NB4 (cell line): ENCODE data around the gene TBC1D4.

Experiments used
- MYC ChIP-seq: IDR thresholded peaks from 2 replicates; pipeline ENCODE4 v1.6.1; 2011; ENCODE audit warnings: low read depth, low read length
- POLR2A ChIP-seq: IDR thresholded peaks from 2 replicates; pipeline ENCODE4 v1.6.1; 2011; ENCODE audit warnings: mild to moderate bottlenecking; ENCODE audit not compliant: insufficient read length; ENCODE audit errors: extremely low read depth
- TF ChIP-seq, protein P1 (sequence below): IDR thresholded peaks from one replicate; pipeline ENCODE4 v1.5.1; 2012; ENCODE audit warnings: low read depth, low read length

DNA sequence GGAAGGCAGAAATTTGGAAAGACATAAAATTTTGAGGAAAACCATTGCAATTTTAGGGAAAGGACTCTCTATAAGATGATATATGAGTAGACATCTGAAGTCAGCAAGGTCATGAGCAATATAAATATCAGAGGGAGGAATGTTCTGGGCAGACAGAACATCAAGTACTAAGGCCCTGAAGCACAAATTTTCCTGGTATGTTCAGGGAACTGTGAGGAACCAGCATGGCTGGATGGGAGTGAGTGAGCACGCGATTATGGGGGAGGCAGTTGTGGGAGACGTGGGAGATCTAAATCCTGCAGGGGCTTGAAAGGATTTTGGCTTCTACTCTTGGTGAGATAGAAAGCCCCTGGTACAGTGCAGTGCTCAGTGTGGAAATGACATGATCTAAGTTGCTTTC is 112.0 kb downstream of the TBC1D4 start:
- TF ChIP-seq POLR2A (no peak), MYC (no peak)
- TF ChIP-seq, protein P1, sequence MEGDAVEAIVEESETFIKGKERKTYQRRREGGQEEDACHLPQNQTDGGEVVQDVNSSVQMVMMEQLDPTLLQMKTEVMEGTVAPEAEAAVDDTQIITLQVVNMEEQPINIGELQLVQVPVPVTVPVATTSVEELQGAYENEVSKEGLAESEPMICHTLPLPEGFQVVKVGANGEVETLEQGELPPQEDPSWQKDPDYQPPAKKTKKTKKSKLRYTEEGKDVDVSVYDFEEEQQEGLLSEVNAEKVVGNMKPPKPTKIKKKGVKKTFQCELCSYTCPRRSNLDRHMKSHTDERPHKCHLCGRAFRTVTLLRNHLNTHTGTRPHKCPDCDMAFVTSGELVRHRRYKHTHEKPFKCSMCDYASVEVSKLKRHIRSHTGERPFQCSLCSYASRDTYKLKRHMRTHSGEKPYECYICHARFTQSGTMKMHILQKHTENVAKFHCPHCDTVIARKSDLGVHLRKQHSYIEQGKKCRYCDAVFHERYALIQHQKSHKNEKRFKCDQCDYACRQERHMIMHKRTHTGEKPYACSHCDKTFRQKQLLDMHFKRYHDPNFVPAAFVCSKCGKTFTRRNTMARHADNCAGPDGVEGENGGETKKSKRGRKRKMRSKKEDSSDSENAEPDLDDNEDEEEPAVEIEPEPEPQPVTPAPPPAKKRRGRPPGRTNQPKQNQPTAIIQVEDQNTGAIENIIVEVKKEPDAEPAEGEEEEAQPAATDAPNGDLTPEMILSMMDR = no peak
